Calu3 (cell line): ENCODE measurements around the gene PARVG. TPM values are rescaled to one million over a fixed set of nuclear protein-coding genes. Genes with fewer than 3 reads are reported as not detected.
A peak's percentile ranks its signal among the peaks of the same experiment; 100 is the strongest.

Experiments
- BruUV-seq: library from RNA; stranded (reverse); fragments of 400-500 nt; replicated peaks from 2 replicates; lab custom pipeline; 2021; lab: Mats Ljungman, UMichigan
- CTCF ChIA-PET: fragments of 300-600 bp; sonication (Branson Sonifier 250); formaldehyde crosslinking; loops from one replicate; lab custom pipeline; 2022; ENCODE audit warnings: antibody characterized with exemption; lab: Charles Lee
- DNase-seq: peaks from one replicate; pipeline ENCODE4 v3.0.0; 2022
- H3K27ac Mint-ChIP-seq: one replicate; pipeline ENCODE4 v1.8.0; 2022; ENCODE audit warnings: mixed read lengths; ENCODE audit not compliant: unreplicated experiment
- H3K27me3 Mint-ChIP-seq: one replicate; pipeline ENCODE4 v1.8.0; 2022; ENCODE audit warnings: mixed read lengths; ENCODE audit not compliant: unreplicated experiment
- H3K36me3 Mint-ChIP-seq: one replicate; pipeline ENCODE4 v1.8.0; 2022; ENCODE audit warnings: mild to moderate bottlenecking, moderate library complexity, mixed read lengths; ENCODE audit not compliant: insufficient read depth, unreplicated experiment
- H3K4me1 Mint-ChIP-seq: one replicate; pipeline ENCODE4 v1.8.0; 2022; ENCODE audit warnings: mild to moderate bottlenecking, low read depth, mixed read lengths; ENCODE audit not compliant: unreplicated experiment
- H3K4me3 Mint-ChIP-seq: one replicate; pipeline ENCODE4 v1.8.0; 2022; ENCODE audit warnings: mild to moderate bottlenecking, low read depth, moderate library complexity, mixed read lengths; ENCODE audit not compliant: unreplicated experiment
- H3K9me3 Mint-ChIP-seq: one replicate; pipeline ENCODE4 v1.8.0; 2022; ENCODE audit warnings: low read depth, mixed read lengths; ENCODE audit not compliant: unreplicated experiment
- intact Hi-C: fragments of 100-400 bp; cut with micrococcal nuclease; formaldehyde crosslinking; loops from one replicate; pipeline ENCODE4 v1.10.0; 2022; ENCODE audit not compliant: unreplicated experiment
- total RNA-seq: library from RNA; stranded (reverse); gene quantifications from 2 replicates; pipeline ENCODE4 v1.2.3, GENCODE V29; 2022
- TF ChIP-seq, protein P1 (sequence below): fragments of 200-600 bp; IDR thresholded peaks from one replicate; pipeline ENCODE4 v1.8.0; 2022; ENCODE audit warnings: antibody characterized with exemption; ENCODE audit not compliant: unreplicated experiment

The PARVG gene
- total RNA-seq, 1 experiment from 2014 or later: not detected

DNA sequence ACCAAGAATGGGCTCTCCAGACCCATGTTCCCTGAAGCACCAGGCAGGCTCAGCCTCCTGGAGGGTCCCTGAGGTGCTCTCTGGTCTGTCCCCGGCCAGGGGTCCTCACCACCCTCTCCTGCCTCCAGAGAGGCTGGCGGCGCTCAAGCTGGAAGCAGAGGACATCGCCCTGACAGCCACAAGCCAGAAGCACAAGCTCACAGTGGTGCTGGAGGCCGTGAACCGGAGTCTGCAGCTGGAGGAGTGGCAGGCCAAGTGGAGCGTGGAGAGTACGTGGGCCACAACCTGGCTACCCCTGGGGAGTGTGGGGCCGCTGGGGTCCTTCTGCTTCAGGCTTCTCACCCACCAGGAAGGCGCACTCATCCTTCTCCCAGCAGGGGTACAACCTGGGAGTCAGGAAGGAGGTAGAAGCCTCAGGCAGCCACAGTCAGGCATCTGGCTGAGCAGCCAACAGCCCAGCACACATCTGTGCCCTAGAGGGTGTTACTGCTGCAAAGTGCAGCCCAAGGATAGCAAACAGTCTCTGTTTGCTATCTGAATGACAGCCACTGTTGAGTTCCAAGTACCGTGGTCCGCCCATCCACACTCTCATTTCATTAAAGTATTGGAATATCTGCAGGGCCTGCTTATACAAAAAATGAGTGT lies 8.4 kb downstream of the PARVG start:
- BruUV-seq: no TSS peak
- no peak overlapping the region for H3K27ac Mint-ChIP-seq
- CTCF ChIA-PET: no interaction called here

DNA sequence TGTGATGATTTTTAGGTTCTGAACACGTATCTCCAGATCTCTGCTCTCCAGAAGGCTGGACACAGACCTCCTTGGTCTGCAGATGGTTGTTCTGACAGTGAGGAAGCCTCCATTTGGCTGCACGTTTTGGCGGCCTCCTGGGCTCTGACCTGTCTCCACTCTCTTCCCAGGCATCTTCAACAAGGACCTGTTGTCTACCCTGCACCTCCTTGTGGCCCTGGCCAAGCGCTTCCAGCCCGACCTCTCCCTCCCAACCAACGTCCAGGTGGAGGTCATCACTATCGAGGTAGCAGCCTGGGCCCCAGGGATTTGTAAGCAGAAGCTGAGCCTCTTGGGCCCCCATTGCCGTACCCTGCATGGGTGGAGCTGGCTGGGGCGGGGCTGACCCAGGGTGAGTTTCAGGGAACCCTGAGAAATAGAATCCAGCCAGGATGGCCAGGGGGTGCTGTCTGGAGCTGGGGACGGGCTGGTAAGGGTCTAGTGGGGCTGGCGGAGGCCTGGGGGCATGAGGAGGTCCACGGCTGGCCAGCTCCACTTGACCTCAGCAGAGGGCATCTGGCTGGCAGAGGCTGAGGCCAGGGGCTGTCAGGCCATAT lies 9.8 kb downstream of the PARVG start:
- Mint-ChIP-seq H3K4me1 (peaks cover 14% of the 10 kb centered on the region), H3K36me3 (no peaks in the 10 kb centered on the region), H3K4me3 (no peak overlapping the region), H3K9me3 (no peaks in the 10 kb centered on the region), H3K27me3 (peaks cover 100% of the 10 kb centered on the region), H3K27ac (no peak overlapping the region)
- BruUV-seq: no TSS peak
- intact Hi-C loops: no loop called here
- TF ChIP-seq, protein P1, sequence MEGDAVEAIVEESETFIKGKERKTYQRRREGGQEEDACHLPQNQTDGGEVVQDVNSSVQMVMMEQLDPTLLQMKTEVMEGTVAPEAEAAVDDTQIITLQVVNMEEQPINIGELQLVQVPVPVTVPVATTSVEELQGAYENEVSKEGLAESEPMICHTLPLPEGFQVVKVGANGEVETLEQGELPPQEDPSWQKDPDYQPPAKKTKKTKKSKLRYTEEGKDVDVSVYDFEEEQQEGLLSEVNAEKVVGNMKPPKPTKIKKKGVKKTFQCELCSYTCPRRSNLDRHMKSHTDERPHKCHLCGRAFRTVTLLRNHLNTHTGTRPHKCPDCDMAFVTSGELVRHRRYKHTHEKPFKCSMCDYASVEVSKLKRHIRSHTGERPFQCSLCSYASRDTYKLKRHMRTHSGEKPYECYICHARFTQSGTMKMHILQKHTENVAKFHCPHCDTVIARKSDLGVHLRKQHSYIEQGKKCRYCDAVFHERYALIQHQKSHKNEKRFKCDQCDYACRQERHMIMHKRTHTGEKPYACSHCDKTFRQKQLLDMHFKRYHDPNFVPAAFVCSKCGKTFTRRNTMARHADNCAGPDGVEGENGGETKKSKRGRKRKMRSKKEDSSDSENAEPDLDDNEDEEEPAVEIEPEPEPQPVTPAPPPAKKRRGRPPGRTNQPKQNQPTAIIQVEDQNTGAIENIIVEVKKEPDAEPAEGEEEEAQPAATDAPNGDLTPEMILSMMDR: no peak
- CTCF ChIA-PET: no interaction called here
- DNase-seq: no peak

More for the DNA sequence above, 8.4 kb downstream of the PARVG start:
- Mint-ChIP-seq H3K36me3 (no peaks in the 10 kb centered on the region), H3K27me3 (peaks cover 100% of the 10 kb centered on the region), H3K9me3 (no peaks in the 10 kb centered on the region), H3K4me1 (peaks cover 14% of the 10 kb centered on the region), H3K4me3 (no peak overlapping the region)
- DNase-seq: no peak
- TF ChIP-seq, protein P1: no peak
- intact Hi-C loops: no loop called here

DNA sequence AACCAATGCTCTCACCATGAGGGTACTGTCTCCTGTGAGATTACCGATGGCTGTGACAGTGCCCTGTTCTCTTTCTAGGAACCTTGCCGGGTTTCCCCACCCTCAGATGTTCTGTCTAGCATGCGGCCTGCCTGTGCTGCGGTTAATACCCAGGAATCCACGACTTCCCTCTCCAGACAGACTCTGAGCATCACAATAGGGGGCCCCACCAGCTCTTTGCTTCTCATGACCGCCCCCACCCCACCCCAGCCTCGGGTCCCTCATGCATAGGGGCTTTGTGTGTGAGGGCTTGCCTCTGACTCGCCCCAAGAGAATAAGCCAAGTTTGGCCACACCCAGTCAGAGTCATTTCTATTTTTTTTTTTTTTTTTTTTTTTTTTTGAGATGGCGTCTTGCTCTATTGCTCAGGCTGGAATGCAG lies 10.3 kb downstream of the PARVG start:
- CTCF ChIA-PET: no interaction called here
- Mint-ChIP-seq H3K9me3 (no peaks in the 10 kb centered on the region), H3K4me3 (no peak overlapping the region), H3K27ac (no peak overlapping the region), H3K36me3 (no peaks in the 10 kb centered on the region), H3K27me3 (peaks cover 100% of the 10 kb centered on the region), H3K4me1 (peaks cover 14% of the 10 kb centered on the region)
- intact Hi-C loops: no loop called here
- no peak for DNase-seq
- TF ChIP-seq, protein P1: no peak
- no TSS peak for BruUV-seq

DNA sequence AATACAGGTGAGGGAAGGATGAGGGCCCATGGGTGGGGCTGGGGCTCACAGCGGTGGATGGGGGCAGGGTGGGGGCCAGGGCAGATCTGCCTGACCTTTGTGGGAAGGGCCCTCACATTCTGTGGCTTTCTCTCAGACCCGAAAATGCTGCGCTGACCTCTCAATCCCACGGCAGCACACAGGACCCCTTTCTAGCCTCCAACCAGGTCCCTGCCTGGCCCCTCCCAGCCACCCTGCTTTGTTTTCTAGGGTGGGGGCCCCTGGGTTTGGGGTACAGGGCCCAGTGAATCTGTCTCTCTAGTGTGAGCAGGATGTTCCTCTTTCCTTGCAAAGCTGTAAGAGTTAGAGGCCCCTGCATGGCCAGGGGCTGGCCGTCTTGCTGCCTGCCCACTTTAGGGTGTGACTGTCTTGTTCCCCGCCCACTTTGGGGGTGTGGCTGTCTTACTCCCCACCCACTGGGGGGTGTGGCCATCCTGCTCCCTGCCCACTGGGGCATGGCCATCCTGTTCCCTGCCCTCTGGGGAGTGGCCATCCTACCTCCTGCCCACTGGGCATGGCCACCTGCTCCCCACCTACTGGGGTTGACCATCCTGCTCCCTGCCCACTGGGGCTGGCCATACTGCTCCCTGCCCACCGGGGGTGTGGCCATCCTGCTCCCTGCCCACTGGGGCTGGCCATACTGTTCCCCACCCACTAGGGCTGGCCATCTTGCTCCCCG lies 11.5 kb downstream of the PARVG start:
- H3K27ac Mint-ChIP-seq: no peak overlapping the region
- no TSS peak for BruUV-seq
- no peaks in the 10 kb centered on the region for H3K9me3 Mint-ChIP-seq
- TF ChIP-seq, protein P1: no peak
- CTCF ChIA-PET: no interaction called here
- peaks cover 89% of the 10 kb centered on the region for H3K27me3 Mint-ChIP-seq
- no peak overlapping the region for H3K4me3 Mint-ChIP-seq
- no peaks in the 10 kb centered on the region for H3K36me3 Mint-ChIP-seq
- intact Hi-C loops: no loop called here
- H3K4me1 Mint-ChIP-seq: peaks cover 14% of the 10 kb centered on the region
- DNase-seq: peak; percentile 49
